ENCODE results near the gene PLIN1. TPM values are rescaled to one million over a fixed set of nuclear protein-coding genes. Genes with fewer than 3 reads are reported as not detected.

PLIN1 gene
- total RNA-seq, 1 experiment from 2014 or later = 0.32 TPM

GRCh38 chr15:89645680-89646079 is 33.5 kb downstream of the PLIN1 start:
- no peak for TF ChIP-seq ZNF274 (IDR thresholded peaks at IDR 0.05; ENCODE audit: low read depth, low read length)
- TF ChIP-seq ATF3 (IDR thresholded peaks at IDR 0.05) = no peak
- no peak for TF ChIP-seq JUND (IDR thresholded peaks at IDR 0.05)
- TF ChIP-seq CBX3 (IDR thresholded peaks at IDR 0.05; ENCODE audit: low read depth) = no peak
- TF ChIP-seq SP1 (IDR thresholded peaks at IDR 0.05; ENCODE audit: low read depth) = no peak
- TF ChIP-seq ZFX (IDR thresholded peaks at IDR 0.05) = no peak
- TF ChIP-seq TCF7L2 (IDR thresholded peaks at IDR 0.05; ENCODE audit: borderline replicate concordance, extremely low read depth, insufficient read depth, insufficient read length) = no peak
- TF ChIP-seq SIN3A (IDR thresholded peaks at IDR 0.05; ENCODE audit: low read depth) = no peak
- TF ChIP-seq REST (IDR thresholded peaks at IDR 0.05; ENCODE audit: low read depth) = no peak
- no peak for TF ChIP-seq CEBPB (IDR thresholded peaks at IDR 0.05; ENCODE audit: low read depth)
- Histone ChIP-seq H3K27me3 (ENCODE audit: insufficient read depth, low read length) (no peaks in the 10 kb centered on the region), H3K27ac (ENCODE audit: low read depth, low read length) (no peak overlapping the region), H3K4me1 (ENCODE audit: control insufficient read depth in 1 of 2, insufficient read depth in 2 of 2, low read length in 2 of 2) (peaks cover 0 to 4% of the 10 kb centered on the region in 2 experiments; a peak in 2 of 4 replicates), H3K9ac (ENCODE audit: low read length) (no peak overlapping the region), H2AFZ (ENCODE audit: low read depth, low read length, poor library complexity, severe bottlenecking) (no peak overlapping the region), H3K36me3 (ENCODE audit: control insufficient read depth in 1 of 2, insufficient read depth in 2 of 2, low read length in 2 of 2) (no peaks in the 10 kb centered on the region), H4K20me1 (ENCODE audit: insufficient read depth) (no peaks in the 10 kb centered on the region), H3K79me2 (ENCODE audit: insufficient read depth, low read length) (no peaks in the 10 kb centered on the region), H3K4me2 (ENCODE audit: low read length) (no peak overlapping the region), H3K4me3 (replicated peaks in 1 of 2; ENCODE audit: low read depth in 1 of 2, low read length in 2 of 2) (no peak overlapping the region), H3K9me2 (ENCODE audit: insufficient read depth) (no peaks in the 10 kb centered on the region), H3K9me3 (ENCODE audit: control insufficient read depth in 1 of 2, insufficient read depth in 1 of 2, low read depth in 1 of 2, low read length in 2 of 2) (no peaks in the 10 kb centered on the region)
- intact Hi-C loops (cut with micrococcal nuclease) = no loop called here
- DNase-seq (ENCODE audit: low read depth, low spot score) (no peak), ATAC-seq (no peak)
- RAD21 ChIA-PET (ENCODE audit: low non-redundant PET in 1 of 2, low total read pairs in 2 of 2, uncharacterized antibody in 2 of 2, unreplicated experiment in 2 of 2) = no interaction called here
- POLR2A ChIA-PET = no interaction called here
- BruUV-seq (replicated peaks) = no TSS peak
- CTCF ChIA-PET = interaction anchor here (0.6 to 1.3 kb wide), 3 partner anchors 17 to 648 kb away, joined by 3 to 4 read pairs (median 3); no protein-coding TSS in a partner anchor
